Measurements from ENCODE around the gene CD276.

GRCh38 chr15:73709686-73710085, 25.5 kb downstream of the CD276 start:
- TF ChIP-seq CTCF (conservative IDR thresholded peaks at IDR 0.05; ENCODE audit: low read length) (no peak), EZH2phosphoT487 (IDR thresholded peaks at IDR 0.05; ENCODE audit: borderline replicate concordance, low read depth, low read length) (no peak)

Measured in OCI-LY7 (cell line).